Thyroid gland (tissue), 4 donors: Measurements from ENCODE around the gene PARD6A.

ENCODE experiments used
- CTCF ChIP-seq, 6 experiments: fragments of 200-600 bp in 3 of 6; fragments of 450-650 bp in 3 of 6; sonication (generic) in 3 of 6; IDR thresholded peaks; one replicate each; pipeline ENCODE4 v1.5.1; 2016 to 2019; ENCODE audit warnings: antibody characterized with exemption in 6 of 6, mild to moderate bottlenecking in 2 of 6, inconsistent platforms in 1 of 6, moderate library complexity in 1 of 6
- POLR2A ChIP-seq, 2 donors: fragments of 450-650 bp; IDR thresholded peaks; one replicate each; pipeline ENCODE4 v1.6.1; 2017; ENCODE audit warnings: antibody characterized with exemption in 2 of 2, mild to moderate bottlenecking in 2 of 2, moderate library complexity in 1 of 2

GRCh38 chr16:67708368-67708771 is 47.6 kb downstream of the PARD6A start:
- no peak for TF ChIP-seq POLR2A (IDR thresholded peaks at IDR 0.05)
- no peak for TF ChIP-seq CTCF (IDR thresholded peaks at IDR 0.05)
